GM19328 (cell line): ENCODE results near the gene SPAAR.

Experiments
- ATAC-seq: cut with Tn5 transposase; IDR thresholded peaks from one replicate; pipeline ENCODE4 v1.9.1; 2021; ENCODE audit warnings: mild to moderate bottlenecking, moderate library complexity; ENCODE audit not compliant: unreplicated experiment

The SPAAR gene

DNA sequence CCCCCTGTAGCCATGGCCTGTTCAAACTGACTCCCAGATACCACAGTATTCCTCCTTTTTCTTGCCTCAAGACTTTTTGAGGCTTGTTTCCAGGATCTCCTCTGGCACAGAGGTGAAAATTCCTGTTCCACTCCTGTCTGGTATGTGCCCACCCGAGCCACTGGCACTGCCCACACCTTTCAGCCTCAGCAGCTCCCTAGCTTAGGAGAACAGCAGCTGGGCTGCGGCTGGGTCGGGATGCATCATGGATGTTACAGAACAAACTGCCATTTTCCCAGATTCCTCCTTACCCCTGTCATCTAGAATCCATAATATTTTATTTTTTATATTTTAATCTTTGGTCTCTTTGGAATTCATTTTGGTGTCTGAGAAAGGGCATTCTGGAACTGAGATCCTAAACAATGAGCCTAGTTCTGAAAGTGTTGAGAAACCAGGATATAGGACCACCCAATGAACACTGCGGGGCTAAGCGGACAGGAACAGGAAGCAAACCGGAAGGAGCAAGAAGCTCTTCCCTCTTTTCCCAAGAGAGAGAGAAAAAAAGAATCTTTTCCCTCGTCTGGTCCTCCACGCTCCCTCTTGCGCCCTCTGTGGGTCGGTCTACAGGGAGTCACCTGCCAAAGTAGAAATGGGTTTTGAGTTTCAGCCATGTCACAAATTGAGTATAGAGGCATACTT lies 36.2 kb downstream of the SPAAR start:
- no peak for ATAC-seq

DNA sequence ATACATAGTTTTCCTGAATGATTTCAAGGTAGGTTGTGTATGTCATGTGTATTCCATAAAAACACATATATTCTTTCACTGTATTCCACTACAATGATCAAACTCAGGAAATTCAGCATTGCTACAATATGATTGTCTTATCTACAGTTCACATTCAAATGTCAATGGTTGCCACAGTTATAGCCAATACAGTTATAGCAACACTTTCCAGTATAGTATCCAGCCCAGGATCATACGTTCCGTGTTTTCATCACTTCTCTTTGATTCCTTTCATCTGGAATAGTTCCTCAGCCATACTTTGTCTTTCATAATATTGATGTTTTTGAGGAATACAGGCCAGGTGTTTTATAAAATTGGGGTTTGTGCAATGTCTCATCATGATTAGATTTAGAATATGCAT lies 39.2 kb downstream of the SPAAR start:
- ATAC-seq, result no peak

DNA sequence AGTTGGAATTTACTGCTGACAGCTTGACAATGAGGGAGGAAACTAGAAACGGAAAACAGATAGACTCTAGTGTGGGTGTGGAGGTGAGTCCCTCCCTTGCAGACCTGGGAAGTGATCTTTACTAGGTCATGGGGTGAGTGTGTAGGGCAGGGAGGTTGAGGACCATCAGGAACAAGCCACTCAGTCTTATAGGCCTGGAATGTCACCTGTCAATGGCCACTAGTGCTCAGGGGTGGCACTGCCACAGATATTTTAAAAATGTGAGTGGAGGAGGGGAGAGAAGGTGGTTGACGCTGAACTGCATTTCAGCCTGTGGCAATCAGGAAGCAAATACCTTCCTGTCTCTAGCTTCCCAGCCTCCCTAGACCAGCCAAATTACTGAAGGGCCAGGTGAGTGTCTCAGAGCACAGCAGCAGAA lies 39.6 kb downstream of the SPAAR start:
- ATAC-seq, result no peak

DNA sequence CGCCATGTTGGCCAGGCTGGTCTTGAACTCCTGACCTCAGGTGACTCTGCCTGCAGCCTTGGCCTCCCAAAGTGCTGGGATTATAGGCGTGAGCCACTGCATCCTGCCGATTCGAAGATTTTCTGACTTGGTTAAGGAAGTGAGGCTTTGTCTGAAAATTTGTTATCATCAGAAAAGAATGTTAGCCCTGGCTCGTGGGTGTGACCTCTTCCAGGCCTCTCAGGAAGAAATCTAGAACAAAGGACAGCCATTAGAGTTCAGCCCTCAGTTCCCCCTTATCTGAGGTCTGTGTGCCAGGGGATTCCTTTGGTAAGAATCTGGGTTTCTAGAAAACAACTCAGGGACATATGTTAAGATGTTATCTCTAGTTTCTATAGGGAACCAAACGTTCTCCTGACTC lies 42.4 kb downstream of the SPAAR start:
- ATAC-seq, result no peak

DNA sequence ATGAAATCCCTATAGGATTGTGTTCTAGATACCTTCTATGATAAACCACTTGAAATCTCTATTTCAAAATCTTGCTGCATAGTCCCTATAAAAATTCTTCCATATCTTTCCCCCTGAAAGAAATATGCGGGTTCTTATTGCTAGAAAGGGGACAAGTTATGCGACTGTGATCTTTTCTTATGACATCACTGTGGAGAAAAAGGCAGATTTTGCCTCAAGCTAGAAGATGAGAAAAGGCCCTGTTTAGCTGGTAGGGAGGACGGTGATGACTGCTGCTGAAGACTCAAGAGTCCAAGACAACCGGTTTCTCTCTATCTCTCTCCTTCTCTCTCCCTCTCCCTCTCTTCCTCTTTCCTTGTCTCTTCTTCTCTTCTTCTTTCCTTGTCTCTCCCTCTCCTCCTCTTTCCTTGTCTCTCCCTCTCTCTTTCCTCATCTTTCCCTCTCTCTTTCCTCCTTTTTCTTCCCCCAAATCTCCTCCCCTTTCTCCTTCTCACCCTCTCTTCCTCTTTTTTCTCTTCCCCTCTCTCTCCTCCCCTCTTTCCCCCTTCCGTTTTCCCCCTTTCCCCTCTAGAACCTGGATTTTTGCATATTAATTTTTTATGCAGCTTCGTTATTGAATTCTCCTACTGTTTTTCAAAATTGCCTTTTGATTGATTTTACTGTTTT lies 43.4 kb downstream of the SPAAR start:
- ATAC-seq, result no peak

DNA sequence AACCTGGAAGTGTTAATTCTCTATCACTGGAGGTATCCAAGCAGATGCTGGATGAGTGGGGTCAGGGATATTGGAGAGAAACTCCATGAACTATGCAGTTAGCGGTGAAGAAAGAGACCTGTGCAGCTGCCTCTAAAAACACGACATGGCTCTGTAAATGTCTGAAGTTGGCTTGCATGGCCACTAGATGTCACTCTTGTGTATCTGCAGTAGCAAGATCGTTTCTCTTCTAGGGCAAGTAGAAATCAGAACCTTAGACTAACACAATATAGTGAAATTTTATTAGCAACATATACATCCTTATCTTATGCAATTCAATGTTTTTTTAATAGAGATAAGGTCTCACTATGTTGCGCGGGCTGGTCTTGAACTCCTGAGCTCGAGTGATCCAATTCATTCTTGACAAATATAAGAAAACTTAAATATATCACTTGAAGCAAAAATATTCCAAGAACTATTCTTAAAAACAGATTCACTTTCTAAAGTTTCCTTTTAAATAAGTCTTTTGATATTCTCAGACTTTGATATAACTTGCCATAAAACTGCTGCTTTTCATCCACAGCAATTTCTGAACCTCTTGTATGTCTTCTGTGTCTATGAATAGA lies 45.8 kb downstream of the SPAAR start:
- no peak for ATAC-seq

DNA sequence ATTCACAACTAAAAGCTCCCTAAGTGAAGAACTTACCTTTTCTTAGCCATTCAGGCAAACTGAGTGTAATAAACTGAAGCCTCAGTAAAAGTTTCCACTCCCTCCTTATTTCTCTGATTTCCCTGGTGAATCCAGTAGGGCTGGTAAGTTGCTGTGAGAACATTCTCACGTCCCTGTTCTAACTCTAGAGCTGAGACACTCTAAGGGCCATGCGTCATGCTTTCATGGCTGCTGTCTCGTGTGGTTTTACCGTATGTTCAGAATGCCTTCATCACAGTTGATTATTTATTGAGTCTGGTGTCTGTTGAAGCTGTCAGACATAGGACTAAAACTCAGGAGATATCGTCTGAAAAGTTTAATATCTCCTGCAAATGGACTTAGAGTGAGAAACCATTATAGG lies 47.4 kb downstream of the SPAAR start:
- no peak for ATAC-seq

DNA sequence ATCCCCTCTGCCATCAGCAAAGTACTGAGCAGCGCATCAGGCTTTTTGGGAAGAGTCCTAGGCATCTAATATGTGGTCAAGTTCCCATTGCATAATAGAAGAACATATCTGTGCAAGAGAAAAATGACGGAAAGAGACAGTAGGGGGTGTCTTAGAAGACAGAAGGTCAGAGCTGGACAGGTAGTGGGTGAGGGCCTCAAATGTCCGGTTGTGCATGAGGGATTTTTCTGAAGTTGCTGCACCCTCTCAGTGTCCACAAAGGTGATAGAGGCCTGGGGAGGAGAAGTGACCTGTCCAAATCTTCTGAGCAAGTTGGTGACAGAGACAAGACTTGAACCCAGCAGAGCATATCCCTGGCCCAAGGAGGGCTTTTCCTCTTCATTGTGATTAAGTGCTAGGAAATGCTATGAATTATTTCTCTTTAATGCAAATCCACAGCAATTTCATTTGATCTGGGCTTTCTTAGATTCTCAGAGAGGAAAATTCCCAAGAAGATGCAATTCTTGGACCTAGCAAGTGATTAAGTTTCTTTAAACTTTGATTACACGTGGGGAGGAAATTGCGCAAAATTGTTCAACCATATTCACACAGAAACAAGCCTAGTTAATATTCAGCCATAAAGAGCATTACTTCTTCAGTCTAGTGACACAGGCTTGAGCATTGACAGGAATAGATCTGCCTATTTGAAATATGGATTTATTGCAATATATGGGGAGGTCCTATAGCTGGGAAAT lies 49.0 kb downstream of the SPAAR start, which contains the start of gene OR2S2:
Gene OR2S2 (minus strand): TSS at position 51 of the 734 bp plus-strand sequence. CDS start 56 bp downstream, outside the sequence.
- ATAC-seq, result no peak

DNA sequence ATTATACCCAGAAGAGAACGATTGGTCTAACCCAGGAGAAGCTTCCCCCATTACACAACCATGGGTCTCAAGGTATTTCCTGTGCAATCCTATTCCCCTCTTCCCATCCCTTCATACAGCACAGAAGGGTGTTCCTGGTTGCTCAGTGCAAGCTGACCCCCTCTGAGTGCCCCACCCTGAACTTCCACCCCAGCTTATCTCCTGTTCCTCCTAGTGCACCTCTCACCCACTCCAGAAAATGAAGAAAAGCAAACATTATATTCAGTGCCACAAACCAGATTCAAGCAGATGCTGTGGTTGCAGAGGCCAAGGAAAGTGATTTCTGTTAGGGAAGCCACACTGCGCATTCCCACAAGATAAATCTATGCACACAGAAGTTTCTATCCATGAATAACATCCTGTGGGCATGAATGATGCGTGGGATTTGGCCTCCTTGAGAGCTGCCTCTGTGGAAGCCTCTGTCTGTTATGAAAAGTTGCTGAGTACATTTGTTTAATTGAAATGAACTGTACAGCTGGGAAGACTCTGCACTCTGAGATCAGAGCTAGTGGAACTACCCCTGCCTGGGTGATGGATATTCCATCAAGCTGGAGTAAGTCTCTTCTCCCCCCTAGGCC lies 50.9 kb downstream of the SPAAR start:
- ATAC-seq, result no peak
